ENCODE data around the gene GALNT14. TPM values are rescaled to one million over a fixed set of nuclear protein-coding genes. Genes with fewer than 3 reads are reported as not detected.

The GALNT14 gene
- total RNA-seq, 1 experiment from 2014 or later: 2.7 TPM

- no peak overlapping the region for H3T11ph ChIP-seq (ENCODE audit: low read length)
- no peak overlapping the region for H3K4ac ChIP-seq (ENCODE audit: low read depth, low read length)
- no peaks in the 10 kb centered on the region for H3K23me2 ChIP-seq (ENCODE audit: insufficient read length, low read depth, low read length, poor library complexity, severe bottlenecking)
- TF ChIP-seq, protein P1, sequence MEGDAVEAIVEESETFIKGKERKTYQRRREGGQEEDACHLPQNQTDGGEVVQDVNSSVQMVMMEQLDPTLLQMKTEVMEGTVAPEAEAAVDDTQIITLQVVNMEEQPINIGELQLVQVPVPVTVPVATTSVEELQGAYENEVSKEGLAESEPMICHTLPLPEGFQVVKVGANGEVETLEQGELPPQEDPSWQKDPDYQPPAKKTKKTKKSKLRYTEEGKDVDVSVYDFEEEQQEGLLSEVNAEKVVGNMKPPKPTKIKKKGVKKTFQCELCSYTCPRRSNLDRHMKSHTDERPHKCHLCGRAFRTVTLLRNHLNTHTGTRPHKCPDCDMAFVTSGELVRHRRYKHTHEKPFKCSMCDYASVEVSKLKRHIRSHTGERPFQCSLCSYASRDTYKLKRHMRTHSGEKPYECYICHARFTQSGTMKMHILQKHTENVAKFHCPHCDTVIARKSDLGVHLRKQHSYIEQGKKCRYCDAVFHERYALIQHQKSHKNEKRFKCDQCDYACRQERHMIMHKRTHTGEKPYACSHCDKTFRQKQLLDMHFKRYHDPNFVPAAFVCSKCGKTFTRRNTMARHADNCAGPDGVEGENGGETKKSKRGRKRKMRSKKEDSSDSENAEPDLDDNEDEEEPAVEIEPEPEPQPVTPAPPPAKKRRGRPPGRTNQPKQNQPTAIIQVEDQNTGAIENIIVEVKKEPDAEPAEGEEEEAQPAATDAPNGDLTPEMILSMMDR (conservative IDR thresholded peaks at IDR 0.05): no peak
- no peak overlapping the region for H3K9ac ChIP-seq (ENCODE audit: extremely low read depth, insufficient read length, low read length)
- H3K23ac ChIP-seq (ENCODE audit: insufficient read length, low read depth, low read length): no peak overlapping the region
- Mint-ChIP-seq H3K36me3 (ENCODE audit: insufficient read depth in 1 of 3, low read depth in 3 of 3) (no peaks in the 10 kb centered on the region; a peak in 1 of 7 replicates), H3K27ac (no peak overlapping the region; a peak in 1 of 7 replicates), H3K27me3 (ENCODE audit: low read depth) (peaks cover 3% of the 10 kb centered on the region), H3K9me3 (no peaks in the 10 kb centered on the region), H3K4me3 (no peak overlapping the region), H3K4me1 (peaks cover 29 to 31% of the 10 kb centered on the region in 2 experiments)
- H2BK20ac ChIP-seq (ENCODE audit: low read depth, low read length, poor library complexity, severe bottlenecking): no peak overlapping the region
- H3K4me1 ChIP-seq (ENCODE audit: insufficient read depth, low read length): no peaks in the 10 kb centered on the region; the same call in 1 of the 2 replicates
- no peaks in the 10 kb centered on the region for H4K20me1 ChIP-seq (ENCODE audit: control insufficient read depth, insufficient read depth, insufficient read length)
- H3K14ac ChIP-seq (ENCODE audit: insufficient read depth, low read length): no peak overlapping the region
- no peak overlapping the region for H2AFZ ChIP-seq (ENCODE audit: low read length)
- no peak overlapping the region for H2BK120ac ChIP-seq (ENCODE audit: low read depth, low read length, poor library complexity, severe bottlenecking)
- H2BK15ac ChIP-seq (ENCODE audit: low read depth, low read length): no peak overlapping the region
- H4K91ac ChIP-seq (ENCODE audit: insufficient read length, low read depth, low read length): no peak overlapping the region
- H3K27ac ChIP-seq (ENCODE audit: insufficient read length, low read depth, low read length): no peak overlapping the region
- H4K5ac ChIP-seq (ENCODE audit: insufficient read length, low read depth, low read length): no peak overlapping the region
- H3K27me3 ChIP-seq (ENCODE audit: insufficient read depth, low read length): no peaks in the 10 kb centered on the region
- H4K8ac ChIP-seq (replicated peaks; ENCODE audit: insufficient read length, low read depth, low read length): no peak overlapping the region
- no peak overlapping the region for H2AK5ac ChIP-seq (ENCODE audit: insufficient read length, low read length)
- H3K18ac ChIP-seq (ENCODE audit: insufficient read length, low read depth, low read length): no peak overlapping the region
- H3K79me1 ChIP-seq (ENCODE audit: insufficient read depth, low read depth, low read length, poor library complexity, severe bottlenecking): no peaks in the 10 kb centered on the region
- WGBS (ENCODE audit: extremely low coverage, insufficient read length, low lambda C conversion rate): no CpG with 5 or more reads among the region's 9 CpGs
- no peaks in the 10 kb centered on the region for H3K9me3 ChIP-seq (ENCODE audit: control insufficient read depth, low read depth, low read length)
- H3K56ac ChIP-seq (ENCODE audit: insufficient read length, low read depth, low read length): no peak overlapping the region
- H2BK12ac ChIP-seq (ENCODE audit: insufficient read length, low read depth, low read length): no peak overlapping the region
- H3K4me2 ChIP-seq (ENCODE audit: insufficient read depth, insufficient read length, low read length): no peak overlapping the region
- H3K79me2 ChIP-seq (ENCODE audit: insufficient read depth, low read length): no peaks in the 10 kb centered on the region
- DNase-seq: no peak
- no peak overlapping the region for H2BK5ac ChIP-seq (ENCODE audit: insufficient read length, low read length)
Measured at GRCh38 chr2:30985493-30986230, 152.6 kb downstream of the GALNT14 start.

Measured in H9 (cell line).